Measurements from ENCODE around the gene VLDLR.
A peak's percentile ranks its signal among the peaks of the same experiment; 100 is the strongest.

Gene VLDLR

DNA sequence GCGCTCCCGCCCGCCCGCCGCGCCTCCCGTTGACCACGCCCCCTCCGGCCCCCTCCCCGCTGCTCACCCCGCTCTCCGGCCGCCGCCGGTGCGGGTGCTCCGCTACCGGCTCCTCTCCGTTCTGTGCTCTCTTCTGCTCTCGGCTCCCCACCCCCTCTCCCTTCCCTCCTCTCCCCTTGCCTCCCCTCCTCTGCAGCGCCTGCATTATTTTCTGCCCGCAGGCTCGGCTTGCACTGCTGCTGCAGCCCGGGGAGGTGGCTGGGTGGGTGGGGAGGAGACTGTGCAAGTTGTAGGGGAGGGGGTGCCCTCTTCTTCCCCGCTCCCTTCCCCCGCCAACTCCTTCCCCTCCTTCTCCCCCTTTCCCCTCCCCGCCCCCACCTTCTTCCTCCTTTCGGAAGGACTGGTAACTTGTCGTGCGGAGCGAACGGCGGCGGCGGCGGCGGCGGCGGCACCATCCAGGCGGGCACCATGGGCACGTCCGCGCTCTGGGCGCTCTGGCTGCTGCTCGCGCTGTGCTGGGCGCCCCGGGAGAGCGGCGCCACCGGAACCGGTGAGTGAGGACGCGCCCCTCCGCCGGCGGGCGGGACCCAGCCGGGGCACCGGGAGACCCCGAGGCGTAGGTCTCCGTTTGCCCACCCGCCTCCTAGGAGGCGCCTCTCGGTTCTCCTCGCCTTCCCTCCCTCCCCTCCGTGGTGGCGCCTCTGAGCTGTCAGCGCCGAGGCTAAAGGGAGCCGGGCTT is at the start of gene VLDLR:
Gene VLDLR (plus strand): TSS at position 66 of the 739 bp plus-strand sequence. CDS start 403 bp downstream, at position 469.
- DNase-seq (ENCODE audit: low spot score), result peak; percentile 46

- DNase-seq (ENCODE audit: low spot score), result no peak
Observed at GRCh38 chr9:2574203-2574602, 47.4 kb upstream of the VLDLR start.

- no peak for DNase-seq (ENCODE audit: low spot score)
Observed at GRCh38 chr9:2576631-2577030, 45.0 kb upstream of the VLDLR start.

- DNase-seq (ENCODE audit: low spot score), result no peak
Observed at GRCh38 chr9:2583308-2584013, 38.1 kb upstream of the VLDLR start.

GRCh38 chr9:2591967-2592366 is 29.6 kb upstream of the VLDLR start:
- DNase-seq (ENCODE audit: low spot score), result no peak

GRCh38 chr9:2593744-2594143 is 27.8 kb upstream of the VLDLR start:
- DNase-seq (ENCODE audit: low spot score), result no peak

- DNase-seq (ENCODE audit: low spot score), result no peak
Observed at GRCh38 chr9:2595973-2596372, 25.6 kb upstream of the VLDLR start.

DNA sequence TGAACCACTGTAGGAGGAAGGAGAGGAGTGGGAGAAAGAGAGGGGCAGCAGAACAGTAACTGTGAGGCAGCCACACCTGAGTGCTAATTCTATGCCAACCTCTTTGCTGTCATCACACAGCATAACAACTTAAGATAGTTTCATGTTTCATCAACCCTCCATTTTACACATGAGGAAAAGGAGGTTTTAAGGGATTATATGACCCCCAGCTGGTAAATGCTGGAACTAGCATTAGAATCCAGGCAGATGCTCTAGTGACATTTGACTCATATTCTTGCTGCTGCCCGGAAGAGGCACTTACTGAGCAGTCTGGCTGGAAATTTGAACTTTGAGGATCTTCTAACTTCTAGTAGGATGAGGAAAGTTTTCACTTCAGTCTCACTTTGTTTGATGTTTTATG is 24.1 kb upstream of the VLDLR start:
- no peak for DNase-seq (ENCODE audit: low spot score)

- no peak for DNase-seq (ENCODE audit: low spot score)
Observed at GRCh38 chr9:2599896-2600295, 21.7 kb upstream of the VLDLR start.

DNA sequence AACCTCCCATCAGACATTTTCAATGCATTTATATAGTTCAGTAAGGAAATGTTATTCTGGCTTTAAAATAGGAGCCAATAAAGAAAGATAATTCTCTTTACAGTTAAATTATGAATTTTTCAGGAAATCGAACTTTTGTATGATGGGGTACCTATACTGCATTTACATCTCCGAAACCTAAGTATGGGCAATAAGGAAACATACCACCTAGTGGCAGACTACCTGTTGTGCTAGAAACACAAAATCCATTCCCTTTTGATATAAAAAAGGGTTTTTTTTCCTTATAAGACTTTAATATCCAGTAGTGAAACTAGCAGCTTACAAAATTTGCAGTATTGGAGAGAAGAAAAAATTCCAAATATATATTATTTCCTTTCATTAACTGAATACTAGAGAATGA is 21.3 kb upstream of the VLDLR start:
- no peak for DNase-seq (ENCODE audit: low spot score)

- DNase-seq (ENCODE audit: low spot score), result no peak
Observed at GRCh38 chr9:2601785-2602378, 19.7 kb upstream of the VLDLR start.

- DNase-seq (ENCODE audit: low spot score), result peak; percentile 47
Observed at GRCh38 chr9:2602704-2603116, 18.9 kb upstream of the VLDLR start.

GRCh38 chr9:2603621-2604020 is 18.0 kb upstream of the VLDLR start:
- no peak for DNase-seq (ENCODE audit: low spot score)

DNA sequence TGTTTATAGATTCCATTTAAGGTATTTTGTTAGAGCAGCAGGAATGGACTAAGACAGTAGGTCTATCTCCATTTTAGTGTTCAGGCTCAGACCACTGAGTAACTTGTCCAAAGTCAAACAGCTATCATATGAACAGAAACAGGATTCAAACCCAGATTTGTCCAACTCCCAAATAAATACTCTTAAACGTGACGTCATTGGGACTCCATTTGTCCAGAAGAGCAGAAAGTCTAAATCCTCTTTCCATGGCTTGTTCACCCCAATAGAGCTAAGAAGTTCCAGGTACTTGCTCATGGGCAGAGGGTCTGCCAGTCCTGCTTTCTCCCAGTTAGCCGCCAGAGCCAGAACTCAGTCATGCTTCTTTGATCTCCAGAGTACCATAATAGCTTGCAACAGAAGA is 16.3 kb upstream of the VLDLR start:
- no peak for DNase-seq (ENCODE audit: low spot score)

GRCh38 chr9:2608276-2608675 is 13.3 kb upstream of the VLDLR start:
- no peak for DNase-seq (ENCODE audit: low spot score)

DNA sequence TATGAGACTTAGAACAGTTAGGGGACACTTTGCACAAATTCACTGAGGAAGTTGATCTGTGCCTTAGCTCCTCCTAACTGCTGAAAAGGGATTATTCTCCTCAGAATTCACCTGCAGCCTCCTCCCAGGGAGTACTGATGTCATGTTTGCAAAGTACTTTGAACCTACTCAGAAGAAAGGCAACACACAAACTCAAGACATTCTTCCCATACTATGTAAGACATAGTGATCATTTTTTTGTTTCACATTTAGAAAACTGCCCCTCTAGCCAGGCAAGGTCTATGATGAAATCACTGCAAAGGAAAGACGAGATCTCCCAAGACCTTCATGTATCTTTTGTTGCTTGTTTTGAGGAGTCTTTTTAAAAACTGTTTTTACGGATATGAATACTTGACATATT is 10.6 kb upstream of the VLDLR start:
- no peak for DNase-seq (ENCODE audit: low spot score)

DNA sequence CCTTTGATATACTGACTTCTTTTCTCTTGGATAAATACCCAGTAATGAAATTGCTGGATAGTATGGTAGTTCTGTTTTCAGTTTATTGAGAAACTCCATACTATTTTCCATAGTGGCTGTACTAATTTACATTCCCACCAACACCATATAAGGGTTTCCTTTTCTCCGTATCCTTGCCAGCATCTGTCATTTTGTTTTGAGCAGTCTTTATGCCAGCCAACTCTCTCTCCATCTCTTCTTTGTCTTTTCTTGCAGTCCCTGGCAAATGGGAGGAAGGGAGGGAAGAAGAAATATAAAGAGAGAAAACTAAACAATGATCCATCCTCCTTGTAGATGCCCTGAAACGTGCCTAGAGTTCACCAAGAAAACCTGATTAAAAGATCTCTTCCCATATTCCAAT is 9.6 kb upstream of the VLDLR start:
- no peak for DNase-seq (ENCODE audit: low spot score)

- no peak for DNase-seq (ENCODE audit: low spot score)
Observed at GRCh38 chr9:2613730-2614271, 7.8 kb upstream of the VLDLR start.

- no peak for DNase-seq (ENCODE audit: low spot score)
Observed at GRCh38 chr9:2615497-2615896, 6.1 kb upstream of the VLDLR start.

GRCh38 chr9:2616692-2617377 is 4.8 kb upstream of the VLDLR start:
- DNase-seq (ENCODE audit: low spot score), result no peak

GRCh38 chr9:2618289-2618688 is 3.3 kb upstream of the VLDLR start:
- DNase-seq (ENCODE audit: low spot score), result no peak

DNA sequence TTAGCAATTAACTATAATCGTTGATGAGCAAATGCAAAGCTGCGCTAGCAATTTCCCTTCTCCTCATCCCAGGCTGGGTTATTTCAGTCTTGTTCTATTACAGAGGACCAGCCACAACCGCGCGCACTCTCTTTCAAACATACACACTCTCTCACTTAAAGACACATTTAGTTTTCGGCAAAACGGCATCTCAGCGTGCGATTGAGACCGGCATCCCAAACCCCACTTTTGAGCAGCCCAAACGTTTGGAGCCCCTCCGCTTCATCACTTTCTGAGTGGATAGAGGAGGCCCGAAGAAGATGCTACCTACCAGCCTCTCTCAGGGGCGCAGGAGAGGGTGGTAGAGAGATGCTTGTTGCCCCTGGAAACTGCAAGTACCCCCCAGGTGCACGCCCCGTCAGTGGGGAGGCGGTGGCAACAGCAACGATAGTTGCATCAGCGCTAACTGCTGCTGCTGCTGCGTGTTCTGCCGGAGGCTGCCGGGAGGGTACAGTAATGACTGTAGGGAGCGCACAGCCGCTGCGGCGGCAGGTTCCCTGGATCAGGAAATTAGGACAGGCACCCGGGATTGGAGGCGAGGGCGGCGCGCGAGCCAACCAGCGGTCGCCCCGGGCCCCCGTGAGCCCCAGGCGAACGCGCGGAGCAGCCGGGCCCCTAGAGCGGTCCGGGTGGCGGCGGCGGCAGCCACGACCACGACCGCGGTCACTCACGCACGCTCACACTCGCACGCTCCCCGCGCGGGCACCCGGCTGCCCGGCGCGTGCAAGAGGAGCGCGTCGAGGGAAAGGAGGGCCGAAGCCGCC is 467 bp upstream of the VLDLR start:
- DNase-seq (ENCODE audit: low spot score), result peak; percentile 47

Measured in NAMALWA (cell line).